ENCODE measurements around the gene TCEAL4.
A peak's percentile ranks its signal among the peaks of the same experiment; 100 is the strongest.

The TCEAL4 gene

GRCh38 chrX:103616676-103617186, 31.4 kb downstream of the TCEAL4 start:
- 27 to 37% methylated on average over 1 of the region's 1 CpG for WGBS, 2 experiments

GRCh38 chrX:103624111-103624510, 38.8 kb downstream of the TCEAL4 start:
- Histone ChIP-seq H3K9me3 (ENCODE audit: control insufficient read depth, low read length) (no peaks in the 10 kb centered on the region), H3K4me1 (ENCODE audit: control insufficient read depth, insufficient read depth, low read length) (no peaks in the 10 kb centered on the region), H3K4me3 (ENCODE audit: insufficient read depth, low read depth, low read length) (no peak overlapping the region), H3K27ac (ENCODE audit: insufficient read depth, low read depth, low read length, poor library complexity, severe bottlenecking) (no peak overlapping the region), H3K27me3 (ENCODE audit: control insufficient read depth, insufficient read depth, low read length, poor library complexity, severe bottlenecking) (no peaks in the 10 kb centered on the region), H3K36me3 (ENCODE audit: control insufficient read depth, insufficient read depth, low read length) (no peaks in the 10 kb centered on the region)
- WGBS, 2 experiments, result 44 to 69% methylated on average over 3 to 4 of the region's 4 CpGs

More at GRCh38 chrX:103616676-103617186, 31.4 kb downstream of the TCEAL4 start:
- Histone ChIP-seq H3K4me1 (ENCODE audit: control insufficient read depth, insufficient read depth, low read length) (no peaks in the 10 kb centered on the region), H3K27me3 (ENCODE audit: control insufficient read depth, insufficient read depth, low read length, poor library complexity, severe bottlenecking) (no peaks in the 10 kb centered on the region), H3K4me3 (ENCODE audit: insufficient read depth, low read depth, low read length) (no peak overlapping the region), H3K9me3 (ENCODE audit: control insufficient read depth, low read length) (no peaks in the 10 kb centered on the region), H3K27ac (ENCODE audit: insufficient read depth, low read depth, low read length, poor library complexity, severe bottlenecking) (no peak overlapping the region), H3K36me3 (ENCODE audit: control insufficient read depth, insufficient read depth, low read length) (no peaks in the 10 kb centered on the region)

- H3K36me3 ChIP-seq (ENCODE audit: control insufficient read depth, insufficient read depth, low read length), result no peaks in the 10 kb centered on the region
- H3K27ac ChIP-seq (ENCODE audit: insufficient read depth, low read depth, low read length, poor library complexity, severe bottlenecking), result no peak overlapping the region
- H3K9me3 ChIP-seq (ENCODE audit: control insufficient read depth, low read length), result no peaks in the 10 kb centered on the region
- H3K4me1 ChIP-seq (ENCODE audit: control insufficient read depth, insufficient read depth, low read length), result no peaks in the 10 kb centered on the region
- H3K27me3 ChIP-seq (ENCODE audit: control insufficient read depth, insufficient read depth, low read length, poor library complexity, severe bottlenecking), result no peaks in the 10 kb centered on the region
- H3K4me3 ChIP-seq (ENCODE audit: insufficient read depth, low read depth, low read length), result no peak overlapping the region
Measured at GRCh38 chrX:103626855-103627254, 41.5 kb downstream of the TCEAL4 start.

- H3K9me3 ChIP-seq (ENCODE audit: control insufficient read depth, low read length), result no peaks in the 10 kb centered on the region
- 4 to 5% methylated on average over 27 to 31 of the region's 32 CpGs for WGBS, 2 experiments
- no peaks in the 10 kb centered on the region for H3K27me3 ChIP-seq (ENCODE audit: control insufficient read depth, insufficient read depth, low read length, poor library complexity, severe bottlenecking)
- H3K36me3 ChIP-seq (ENCODE audit: control insufficient read depth, insufficient read depth, low read length), result no peaks in the 10 kb centered on the region
- H3K4me3 ChIP-seq (ENCODE audit: insufficient read depth, low read depth, low read length), result peak within 1 kb of the TSS; percentile 66
- no peaks in the 10 kb centered on the region for H3K4me1 ChIP-seq (ENCODE audit: control insufficient read depth, insufficient read depth, low read length)
- peak within 1 kb of the TSS; percentile 80 for H3K27ac ChIP-seq (ENCODE audit: insufficient read depth, low read depth, low read length, poor library complexity, severe bottlenecking)
Measured at GRCh38 chrX:103628386-103629317, 43.3 kb downstream of the TCEAL4 start, which contains the start of gene TCEAL1. Gene TCEAL1 (plus strand): TSS chrX:103628975. CDS start chrX:103629917, 942 bp downstream.

GRCh38 chrX:103629318-103630170, 44.2 kb downstream of the TCEAL4 start:
- H3K36me3 ChIP-seq (ENCODE audit: control insufficient read depth, insufficient read depth, low read length), result no peaks in the 10 kb centered on the region
- WGBS, 2 experiments, result 0% methylated on average over 49 of the region's 49 CpGs

GRCh38 chrX:103630171-103630511, 44.8 kb downstream of the TCEAL4 start:
- WGBS, 2 experiments, result 29 to 36% methylated on average over 6 of the region's 6 CpGs
- Histone ChIP-seq H3K4me1 (ENCODE audit: control insufficient read depth, insufficient read depth, low read length) (no peaks in the 10 kb centered on the region), H3K36me3 (ENCODE audit: control insufficient read depth, insufficient read depth, low read length) (no peaks in the 10 kb centered on the region), H3K4me3 (ENCODE audit: insufficient read depth, low read depth, low read length) (peak overlapping the region; percentile 66), H3K27me3 (ENCODE audit: control insufficient read depth, insufficient read depth, low read length, poor library complexity, severe bottlenecking) (no peaks in the 10 kb centered on the region), H3K27ac (ENCODE audit: insufficient read depth, low read depth, low read length, poor library complexity, severe bottlenecking) (peak overlapping the region; percentile 80), H3K9me3 (ENCODE audit: control insufficient read depth, low read length) (no peaks in the 10 kb centered on the region)

More at GRCh38 chrX:103629318-103630170, 44.2 kb downstream of the TCEAL4 start:
- no peaks in the 10 kb centered on the region for H3K4me1 ChIP-seq (ENCODE audit: control insufficient read depth, insufficient read depth, low read length)
- H3K27ac ChIP-seq (ENCODE audit: insufficient read depth, low read depth, low read length, poor library complexity, severe bottlenecking), result peak overlapping the region; percentile 80
- peak overlapping the region; percentile 66 for H3K4me3 ChIP-seq (ENCODE audit: insufficient read depth, low read depth, low read length)
- no peaks in the 10 kb centered on the region for H3K9me3 ChIP-seq (ENCODE audit: control insufficient read depth, low read length)
- no peaks in the 10 kb centered on the region for H3K27me3 ChIP-seq (ENCODE audit: control insufficient read depth, insufficient read depth, low read length, poor library complexity, severe bottlenecking)

- WGBS, 2 experiments, result 88 to 95% methylated on average over 5 of the region's 5 CpGs
Measured at GRCh38 chrX:103631145-103631544, 45.8 kb downstream of the TCEAL4 start.

GRCh38 chrX:103635436-103635835, 50.1 kb downstream of the TCEAL4 start:
- WGBS, 2 experiments, result 63% methylated on average over 1 of the region's 2 CpGs; no CpG with 5 or more reads in 1 of the 2 experiments
- Histone ChIP-seq H3K4me1 (ENCODE audit: control insufficient read depth, insufficient read depth, low read length) (peaks cover 9% of the 10 kb centered on the region), H3K27me3 (ENCODE audit: control insufficient read depth, insufficient read depth, low read length, poor library complexity, severe bottlenecking) (no peaks in the 10 kb centered on the region)

More at GRCh38 chrX:103631145-103631544, 45.8 kb downstream of the TCEAL4 start:
- H3K9me3 ChIP-seq (ENCODE audit: control insufficient read depth, low read length), result no peaks in the 10 kb centered on the region
- no peak overlapping the region for H3K4me3 ChIP-seq (ENCODE audit: insufficient read depth, low read depth, low read length)
- no peaks in the 10 kb centered on the region for H3K4me1 ChIP-seq (ENCODE audit: control insufficient read depth, insufficient read depth, low read length)
- H3K27me3 ChIP-seq (ENCODE audit: control insufficient read depth, insufficient read depth, low read length, poor library complexity, severe bottlenecking), result no peaks in the 10 kb centered on the region
- H3K36me3 ChIP-seq (ENCODE audit: control insufficient read depth, insufficient read depth, low read length), result no peaks in the 10 kb centered on the region
- no peak overlapping the region for H3K27ac ChIP-seq (ENCODE audit: insufficient read depth, low read depth, low read length, poor library complexity, severe bottlenecking)

More at GRCh38 chrX:103635436-103635835, 50.1 kb downstream of the TCEAL4 start:
- H3K9me3 ChIP-seq (ENCODE audit: control insufficient read depth, low read length), result no peaks in the 10 kb centered on the region
- H3K4me3 ChIP-seq (ENCODE audit: insufficient read depth, low read depth, low read length), result no peak overlapping the region
- H3K36me3 ChIP-seq (ENCODE audit: control insufficient read depth, insufficient read depth, low read length), result no peaks in the 10 kb centered on the region
- no peak overlapping the region for H3K27ac ChIP-seq (ENCODE audit: insufficient read depth, low read depth, low read length, poor library complexity, severe bottlenecking)

All from ectodermal cell (in vitro differentiated cells).